ENCODE data around the gene LCN2.

DNA sequence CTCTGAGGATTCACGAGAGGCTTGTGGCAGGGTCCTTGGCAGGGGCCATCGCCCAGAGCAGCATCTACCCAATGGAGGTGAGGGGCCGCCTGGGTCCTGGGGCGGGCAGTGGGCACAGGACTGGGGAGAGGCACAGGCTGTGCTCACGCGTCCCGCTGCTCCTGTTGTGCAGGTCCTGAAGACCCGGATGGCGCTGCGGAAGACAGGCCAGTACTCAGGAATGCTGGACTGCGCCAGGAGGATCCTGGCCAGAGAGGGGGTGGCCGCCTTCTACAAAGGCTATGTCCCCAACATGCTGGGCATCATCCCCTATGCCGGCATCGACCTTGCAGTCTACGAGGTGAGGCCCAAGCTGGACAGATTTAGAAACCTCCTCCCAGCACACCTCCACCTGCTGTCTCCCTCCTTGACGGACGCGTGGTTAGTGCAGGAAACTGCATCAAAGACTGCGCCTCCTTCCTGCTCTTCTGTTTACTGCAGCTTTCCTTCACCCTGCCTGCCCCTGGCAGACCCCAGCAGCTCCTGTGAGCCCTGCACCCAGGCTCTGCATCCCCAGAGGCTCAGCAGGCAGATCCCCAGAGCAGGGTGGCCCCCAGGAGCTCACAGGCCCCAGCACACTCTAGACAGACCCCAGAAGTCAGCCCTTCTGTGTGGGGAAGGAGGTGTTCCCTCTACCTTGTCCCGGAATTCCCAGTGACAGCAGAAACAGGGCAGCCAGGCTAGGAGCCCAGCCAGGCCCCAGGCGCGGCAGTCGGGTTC, 42.9 kb upstream of the LCN2 start:
- no peak for TF ChIP-seq CTCF (IDR thresholded peaks at IDR 0.05)
- no peak for TF ChIP-seq ZFX (IDR thresholded peaks at IDR 0.05; ENCODE audit: borderline replicate concordance)

All from 22Rv1 (cell line).